Airway epithelial cell (primary cell): ENCODE results near the gene MEIOC. TPM values are rescaled to one million over a fixed set of nuclear protein-coding genes. Genes with fewer than 3 reads are reported as not detected.

Source experiments
- total RNA-seq: library from RNA; depleted of rRNA; stranded (reverse); fragments of >200 nt; gene quantifications from 2 replicates; pipeline ENCODE4 v1.2.3, GENCODE V29; 2015

Gene MEIOC
- 0.19 and 0.28 TPM in 2 replicates for total RNA-seq

GRCh38 chr17:44655983-44656710 lies at the start of gene MEIOC:
TSS of gene MEIOC (plus strand) at chr17:44656468. CDS start at chr17:44656614, 146 bp downstream.

DNA sequence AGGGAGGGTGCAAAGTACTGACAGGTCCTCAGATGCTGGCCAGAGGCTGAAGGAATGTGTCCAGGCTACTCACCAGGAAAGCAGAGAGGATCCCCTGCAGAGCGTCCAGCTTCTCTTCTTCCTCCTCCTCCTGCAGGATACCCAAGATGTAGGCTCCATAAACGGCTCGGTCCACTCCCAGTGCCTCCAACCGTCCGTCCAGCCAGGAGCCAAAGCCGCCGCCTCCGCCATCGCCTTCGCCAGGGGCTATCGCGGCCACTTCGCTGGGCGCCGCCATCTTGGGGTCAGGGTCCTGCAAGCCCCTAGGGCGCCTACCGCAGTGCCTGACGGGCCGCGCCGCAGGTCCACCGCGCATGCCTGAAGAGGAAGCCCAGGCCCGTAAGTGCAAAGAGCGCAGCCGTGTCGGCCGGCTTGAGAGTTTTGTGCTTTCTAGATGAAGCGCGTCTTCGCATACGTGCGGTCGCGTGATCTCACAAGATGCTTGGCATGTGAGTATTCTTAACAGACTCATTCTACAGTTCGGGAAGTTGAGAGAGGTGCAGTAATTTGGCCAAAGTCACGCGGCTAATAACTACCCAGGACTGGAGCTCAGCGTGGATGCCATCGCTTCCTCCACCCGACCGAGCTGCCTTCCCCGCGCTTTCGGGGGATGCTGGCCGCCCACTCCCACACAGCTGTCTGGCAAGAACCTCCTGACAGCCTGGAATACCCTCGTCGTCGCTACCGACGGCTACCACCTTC lies 33.4 kb downstream of the MEIOC start, which contains the start of gene CCDC43:
CCDC43 (minus strand) TSS at position 300 of the 741 bp plus-strand sequence; CDS start at position 277, 23 bp downstream.

DNA sequence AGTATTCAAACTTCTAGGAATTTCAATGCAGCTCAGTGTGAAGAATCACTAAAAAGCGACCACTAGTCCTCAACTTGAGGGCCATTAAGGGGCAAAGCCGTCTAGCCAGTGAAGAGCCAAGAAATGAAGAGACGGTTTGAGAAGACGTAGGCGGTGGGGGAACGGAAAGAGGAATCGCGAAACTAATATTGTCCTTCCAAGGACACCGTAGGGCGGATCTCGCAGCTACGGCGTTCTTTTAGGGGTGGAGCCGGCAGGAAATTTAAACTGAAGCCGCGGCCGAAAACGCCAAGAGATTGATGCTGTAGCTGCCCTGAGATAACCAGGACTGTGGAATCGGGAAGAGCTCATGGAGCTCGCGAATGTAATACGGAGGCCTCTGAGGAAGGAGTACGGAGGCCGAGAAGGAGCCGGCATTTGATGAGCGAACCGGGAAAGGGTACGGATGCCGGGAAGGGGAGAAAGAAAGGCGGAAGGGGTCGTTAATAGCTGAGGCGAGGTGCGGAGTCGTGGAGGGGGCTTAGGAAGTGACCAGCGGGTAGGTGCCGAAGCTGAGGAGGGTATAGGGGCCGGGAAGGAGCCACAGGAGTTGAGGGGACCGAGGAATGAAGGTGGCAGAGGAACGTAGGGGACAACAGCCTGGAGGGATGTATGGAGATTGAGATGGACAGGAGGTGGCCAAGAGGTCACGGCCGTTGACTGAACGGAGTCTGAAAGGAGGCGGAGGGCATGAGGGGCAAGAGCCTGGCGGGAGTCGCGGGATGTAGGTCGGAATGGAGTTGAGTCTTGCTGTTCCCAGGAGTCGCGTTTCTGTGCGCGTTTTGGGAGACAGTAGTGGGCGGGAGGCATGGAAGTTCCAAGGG lies 52.4 kb downstream of the MEIOC start, which contains the start of gene DBF4B:
DBF4B (plus strand) TSS at position 265 of the 863 bp plus-strand sequence; CDS start at position 421, 156 bp downstream.

Other genes starting within 250 kb of the MEIOC start
- gene GPATCH8, start 153.1 kb upstream of the MEIOC start, total RNA-seq, result 10.6 and 17.9 TPM in 2 replicates
- gene FZD2, start 99.0 kb upstream of the MEIOC start, total RNA-seq, result 3.3 and 4.6 TPM in 2 replicates
- 27.4 and 27.9 TPM in 2 replicates for gene CCDC43, start 33.3 kb downstream of the MEIOC start, total RNA-seq
- 4.4 and 6.0 TPM in 2 replicates for gene DBF4B, start 52.2 kb downstream of the MEIOC start, total RNA-seq
- 0.07 and 2.6 TPM in 2 replicates for gene ADAM11, start 102.5 kb downstream of the MEIOC start, total RNA-seq
- 9.6 and 10.3 TPM in 2 replicates for gene GJC1, start 173.8 kb downstream of the MEIOC start, total RNA-seq
- gene HIGD1B, start 191.4 kb downstream of the MEIOC start, total RNA-seq, result not detected in 2 replicates
- 72.9 and 93.6 TPM in 2 replicates for gene EFTUD2, start 243.0 kb downstream of the MEIOC start, total RNA-seq